Glutamatergic neuron (in vitro differentiated cells): Measurements from ENCODE around the gene CARMIL1. TPM values are rescaled to one million over a fixed set of nuclear protein-coding genes. Genes with fewer than 3 reads are reported as not detected.

Experiments used
- DNase-seq: peaks from one replicate; pipeline ENCODE4 v3.0.0; 2022
- H3K27ac Mint-ChIP-seq: one replicate; pipeline ENCODE4 v1.8.0; 2020; ENCODE audit warnings: mild to moderate bottlenecking, mixed read lengths, inconsistent platforms; ENCODE audit not compliant: unreplicated experiment
- H3K27me3 Mint-ChIP-seq: one replicate; pipeline ENCODE4 v1.8.0; 2020; ENCODE audit warnings: mild to moderate bottlenecking, moderate library complexity, mixed read lengths, inconsistent platforms; ENCODE audit not compliant: unreplicated experiment
- H3K36me3 Mint-ChIP-seq: one replicate; pipeline ENCODE4 v1.8.0; 2020; ENCODE audit warnings: mild to moderate bottlenecking, mixed read lengths, inconsistent platforms; ENCODE audit not compliant: unreplicated experiment
- H3K4me1 Mint-ChIP-seq: one replicate; pipeline ENCODE4 v1.8.0; 2020; ENCODE audit warnings: mild to moderate bottlenecking, low read depth, mixed read lengths, inconsistent platforms; ENCODE audit not compliant: unreplicated experiment
- H3K4me3 Mint-ChIP-seq: one replicate; pipeline ENCODE4 v1.8.0; 2020; ENCODE audit warnings: mild to moderate bottlenecking, mixed read lengths, inconsistent platforms; ENCODE audit not compliant: unreplicated experiment
- H3K9me3 Mint-ChIP-seq: one replicate; pipeline ENCODE4 v1.8.0; 2020; ENCODE audit warnings: mild to moderate bottlenecking, moderate library complexity, mixed read lengths, inconsistent platforms; ENCODE audit not compliant: unreplicated experiment
- CTCF ChIP-seq: fragments of 200-600 bp; sonication (generic); IDR thresholded peaks from one replicate; pipeline ENCODE4 v1.5.0; 2021; ENCODE audit not compliant: partially characterized antibody, unreplicated experiment
- total RNA-seq: library from RNA; stranded (reverse); fragmentation: NEBNext Ultra II Directional; extraction: Animal tissue kit (Norgen Biotek cat#: 25700); gene quantifications from one replicate; pipeline ENCODE4 v1.2.1, GENCODE V29; 2021; ENCODE audit not compliant: unreplicated experiment

CARMIL1 gene
- total RNA-seq, 1 donor from 2014 or later: 4.8 TPM

DNA sequence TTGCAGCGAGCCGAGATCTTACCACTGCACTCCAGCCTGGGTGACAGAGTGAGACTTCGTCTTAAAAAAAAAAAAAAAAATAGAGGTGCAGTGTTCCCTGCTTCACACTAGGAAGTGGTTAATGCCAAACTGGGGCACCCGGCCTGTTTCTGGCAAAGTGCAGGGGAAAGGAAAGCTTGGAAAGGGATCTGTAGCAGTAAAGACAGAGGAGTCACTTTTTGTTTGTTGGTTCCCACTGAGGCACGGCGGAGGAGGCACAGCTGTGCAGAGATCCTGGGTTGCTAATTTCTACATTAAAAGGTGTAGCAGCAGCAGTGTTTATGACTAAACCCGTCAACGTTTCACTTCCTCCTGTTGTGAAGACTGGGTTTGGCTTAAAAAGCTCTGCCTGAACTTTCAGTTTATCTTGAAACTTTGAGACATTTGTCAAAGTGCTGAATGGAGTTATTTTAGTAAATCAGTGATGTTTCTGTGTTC lies 125.6 kb downstream of the CARMIL1 start:
- peaks cover 6% of the 10 kb centered on the region for H3K36me3 Mint-ChIP-seq
- H3K27ac Mint-ChIP-seq: no peak overlapping the region

GRCh38 chr6:25405442-25405841 lies 126.3 kb downstream of the CARMIL1 start:
- no peak for DNase-seq
- Mint-ChIP-seq H3K36me3 (peaks cover 6% of the 10 kb centered on the region), H3K9me3 (no peaks in the 10 kb centered on the region), H3K27ac (no peak overlapping the region), H3K4me1 (no peaks in the 10 kb centered on the region), H3K27me3 (no peaks in the 10 kb centered on the region), H3K4me3 (no peak overlapping the region)
- no peak for TF ChIP-seq CTCF

More for the DNA sequence above, 125.6 kb downstream of the CARMIL1 start:
- DNase-seq: no peak
- Mint-ChIP-seq H3K4me3 (no peak overlapping the region), H3K9me3 (no peaks in the 10 kb centered on the region), H3K4me1 (no peaks in the 10 kb centered on the region), H3K27me3 (no peaks in the 10 kb centered on the region)
- no peak for TF ChIP-seq CTCF

DNA sequence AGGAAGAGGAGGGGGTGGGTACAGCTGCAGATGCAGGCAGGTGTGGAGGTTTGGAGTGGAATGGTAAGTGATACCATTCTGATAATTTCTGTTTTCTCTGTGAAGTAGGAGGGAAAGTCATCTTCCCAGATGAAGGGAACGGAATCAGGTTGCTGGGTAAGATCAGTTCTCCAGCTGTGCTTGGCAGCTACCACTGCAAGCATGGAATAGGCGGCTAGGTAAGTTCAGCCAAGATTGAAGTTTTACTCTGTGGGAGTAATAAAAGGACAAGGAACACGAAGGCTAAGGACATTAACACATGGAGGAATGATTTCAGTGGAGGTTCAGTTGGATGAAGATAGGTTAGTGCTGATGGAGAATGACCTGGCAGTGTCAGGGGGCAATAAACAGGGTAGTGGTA lies 128.3 kb downstream of the CARMIL1 start:
- no peak overlapping the region for H3K27ac Mint-ChIP-seq
- H3K4me3 Mint-ChIP-seq: no peak overlapping the region
- TF ChIP-seq CTCF: no peak
- no peak for DNase-seq
- H3K4me1 Mint-ChIP-seq: no peaks in the 10 kb centered on the region
- H3K36me3 Mint-ChIP-seq: peaks cover 6% of the 10 kb centered on the region
- H3K9me3 Mint-ChIP-seq: no peaks in the 10 kb centered on the region
- H3K27me3 Mint-ChIP-seq: no peaks in the 10 kb centered on the region

DNA sequence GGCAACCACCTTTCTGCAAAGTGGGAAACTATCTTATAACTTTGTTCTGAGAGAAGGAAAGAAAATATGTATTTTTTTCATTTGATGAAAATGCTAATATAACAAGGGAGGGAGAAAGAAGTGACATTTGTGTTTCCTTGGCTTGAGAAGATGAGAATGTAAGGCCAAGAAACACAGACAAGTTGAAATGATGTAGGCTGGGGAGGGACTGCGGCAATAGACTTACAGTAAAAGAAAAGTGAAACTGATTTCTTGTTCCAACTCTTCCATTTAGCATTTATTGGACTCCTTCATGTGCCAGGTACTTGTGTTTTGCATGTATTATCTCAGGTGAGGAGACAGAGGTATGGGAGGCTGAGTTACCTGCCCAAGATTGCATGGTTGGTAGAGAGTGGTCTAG lies 130.9 kb downstream of the CARMIL1 start:
- H3K4me1 Mint-ChIP-seq: peaks cover 3% of the 10 kb centered on the region
- no peaks in the 10 kb centered on the region for H3K36me3 Mint-ChIP-seq
- H3K4me3 Mint-ChIP-seq: no peak overlapping the region
- H3K27ac Mint-ChIP-seq: no peak overlapping the region
- no peak for TF ChIP-seq CTCF
- no peaks in the 10 kb centered on the region for H3K27me3 Mint-ChIP-seq
- DNase-seq: no peak
- no peaks in the 10 kb centered on the region for H3K9me3 Mint-ChIP-seq

- Mint-ChIP-seq H3K9me3 (no peaks in the 10 kb centered on the region), H3K27me3 (no peaks in the 10 kb centered on the region), H3K4me3 (no peak overlapping the region), H3K36me3 (no peaks in the 10 kb centered on the region), H3K4me1 (peaks cover 3% of the 10 kb centered on the region), H3K27ac (no peak overlapping the region)
- no peak for DNase-seq
- TF ChIP-seq CTCF: no peak
These were observed 132.3 kb downstream of the CARMIL1 start for GRCh38 chr6:25411316-25411950.
